Kidney (tissue), 14 donors: ENCODE data around the gene ELAC1. TPM values are rescaled to one million over a fixed set of nuclear protein-coding genes. Genes with fewer than 3 reads are reported as not detected.

ENCODE experiments used
- DNase-seq, 5 donors: peaks; one replicate each; pipeline ENCODE4 v3.0.0-alpha.2; 2013 to 2020
- FAIRE-seq: peaks from 2 replicates; lab custom pipeline; 2012; peaks lifted over from hg19 to GRCh38; lab: Jason Lieb, UNC
- H3K27ac ChIP-seq, 2 donors: one replicate each; pipeline ENCODE4 v1.7.0; 2013; ENCODE audit warnings: low read depth in 2 of 2, low read length in 2 of 2, inconsistent platforms in 1 of 2
- H3K27me3 ChIP-seq: one replicate; pipeline ENCODE4 v1.7.1; 2013; ENCODE audit warnings: low read length, inconsistent platforms; ENCODE audit not compliant: control insufficient read depth, insufficient read depth
- H3K36me3 ChIP-seq, 3 donors: one replicate each; pipeline versions ENCODE4 v1.7.0 to v1.7.1; 2013; ENCODE audit warnings: low read length in 3 of 3, control low read depth in 1 of 3, inconsistent platforms in 1 of 3; ENCODE audit not compliant: insufficient read depth in 3 of 3, control insufficient read depth in 2 of 3
- H3K4me1 ChIP-seq, 3 donors: one replicate each; pipeline versions ENCODE4 v1.7.0 to v1.7.1; 2013; ENCODE audit warnings: low read length in 3 of 3, inconsistent platforms in 1 of 3, low read depth in 1 of 3; ENCODE audit not compliant: control insufficient read depth in 2 of 3, insufficient read depth in 2 of 3
- H3K4me3 ChIP-seq, 3 donors: one replicate each; pipeline versions ENCODE4 v1.7.0 to v1.8.1; 2013; ENCODE audit warnings: low read length in 3 of 3, control low read depth in 1 of 3, inconsistent platforms in 1 of 3
- H3K9ac ChIP-seq, 3 donors: one replicate each; pipeline versions ENCODE4 v1.7.0 to v1.7.1; 2013; ENCODE audit warnings: low read length in 3 of 3, control low read depth in 1 of 3, inconsistent platforms in 1 of 3
- H3K9me3 ChIP-seq, 3 donors: one replicate each; pipeline versions ENCODE4 v1.7.0 to v1.7.1; 2013; ENCODE audit warnings: low read length in 3 of 3, control low read depth in 1 of 3, inconsistent platforms in 1 of 3; ENCODE audit not compliant: control insufficient read depth in 2 of 3, insufficient read depth in 1 of 3
- intact Hi-C: fragments of 100-400 bp; cut with DNase I; formaldehyde crosslinking; loops from one replicate; pipeline ENCODE4 v1.11.1; 2022
- polyA plus RNA-seq: library from polyadenylated mRNA; stranded (reverse); fragments of 350-450 nt; fragmentation: Illumina TruSeq; extraction: RNeasy Lipid Tissue Mini Kit (QIAGEN cat#74804); gene quantifications from one replicate; pipeline ENCODE4 v1.2.3, GENCODE V29; 2014; ENCODE audit warnings: low read depth, low replicate concordance; ENCODE audit not compliant: insufficient read depth
- total RNA-seq: library from RNA; stranded (reverse); fragmentation: NEBNext Ultra II Directional; extraction: Animal tissue kit (Norgen Biotek cat#: 25700); gene quantifications from one replicate; pipeline ENCODE4 v1.2.1, GENCODE V29; 2021
- TF ChIP-seq, protein P1 (sequence below): IDR thresholded peaks from 3 replicates; pipeline ENCODE4 v1.5.1; 2012; ENCODE audit warnings: mild to moderate bottlenecking, moderate library complexity, borderline replicate concordance; ENCODE audit not compliant: insufficient read depth; ENCODE audit errors: extremely low read depth
- donor health status: control.
- donor health status: control.
- donor health status: control.
- donor health status: control.
- donor health status: control.
- donor health status: DM: yes; HTN: yes; CAD: no.
- donor health status: Normal renal cell carcinoma (clear cell type).

Gene ELAC1
- total and polyA plus RNA-seq, 2 donors from 2014 or later = 11.7 to 14.8 TPM

DNA sequence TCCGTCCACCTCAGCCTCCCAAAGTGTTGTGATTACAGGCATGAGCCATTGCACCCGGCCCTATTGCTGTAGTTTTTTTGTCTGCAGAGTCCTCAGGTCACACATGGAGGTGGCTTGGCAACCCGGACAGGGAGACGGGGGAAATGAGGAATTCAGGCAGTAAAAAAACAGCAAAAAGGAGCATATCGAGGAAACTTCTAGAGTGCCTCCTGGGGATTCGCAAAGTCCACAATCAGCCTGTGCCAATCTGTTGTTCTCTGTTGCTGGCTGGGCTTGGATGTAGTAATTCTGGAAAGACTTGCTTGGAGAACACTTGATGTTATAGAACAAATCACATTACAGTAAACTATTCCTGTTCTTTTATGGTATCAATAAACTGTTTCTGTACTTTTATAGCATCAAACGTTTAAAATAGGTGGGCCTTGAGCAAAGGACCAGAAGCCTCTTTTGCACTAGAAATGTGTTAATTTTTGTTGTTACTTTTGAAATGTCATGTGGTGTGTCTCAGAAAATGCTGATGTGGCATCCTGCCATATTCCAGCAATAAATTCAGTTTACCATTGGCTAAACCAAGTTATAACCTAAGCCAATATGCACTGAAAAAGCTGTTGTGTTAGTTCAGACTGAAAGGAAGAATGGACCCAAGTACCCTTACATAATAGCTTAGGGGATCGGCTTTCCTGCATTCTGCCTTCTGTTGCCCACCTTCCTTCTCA lies 14.4 kb downstream of the ELAC1 start:
- intact Hi-C loops = no loop called here
- TF ChIP-seq, protein P1, sequence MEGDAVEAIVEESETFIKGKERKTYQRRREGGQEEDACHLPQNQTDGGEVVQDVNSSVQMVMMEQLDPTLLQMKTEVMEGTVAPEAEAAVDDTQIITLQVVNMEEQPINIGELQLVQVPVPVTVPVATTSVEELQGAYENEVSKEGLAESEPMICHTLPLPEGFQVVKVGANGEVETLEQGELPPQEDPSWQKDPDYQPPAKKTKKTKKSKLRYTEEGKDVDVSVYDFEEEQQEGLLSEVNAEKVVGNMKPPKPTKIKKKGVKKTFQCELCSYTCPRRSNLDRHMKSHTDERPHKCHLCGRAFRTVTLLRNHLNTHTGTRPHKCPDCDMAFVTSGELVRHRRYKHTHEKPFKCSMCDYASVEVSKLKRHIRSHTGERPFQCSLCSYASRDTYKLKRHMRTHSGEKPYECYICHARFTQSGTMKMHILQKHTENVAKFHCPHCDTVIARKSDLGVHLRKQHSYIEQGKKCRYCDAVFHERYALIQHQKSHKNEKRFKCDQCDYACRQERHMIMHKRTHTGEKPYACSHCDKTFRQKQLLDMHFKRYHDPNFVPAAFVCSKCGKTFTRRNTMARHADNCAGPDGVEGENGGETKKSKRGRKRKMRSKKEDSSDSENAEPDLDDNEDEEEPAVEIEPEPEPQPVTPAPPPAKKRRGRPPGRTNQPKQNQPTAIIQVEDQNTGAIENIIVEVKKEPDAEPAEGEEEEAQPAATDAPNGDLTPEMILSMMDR = no peak
- peaks cover 3 to 36% (median 10%) of the 10 kb centered on the region in 3 donors for H3K36me3 ChIP-seq
- no peak for FAIRE-seq
- H3K9ac ChIP-seq = no peak overlapping the region
- no peak overlapping the region for H3K4me3 ChIP-seq
- no peaks in the 10 kb centered on the region for H3K9me3 ChIP-seq
- no peak overlapping the region for H3K27ac ChIP-seq
- DNase-seq = no peak
- H3K4me1 ChIP-seq = peaks cover 0 to 2% (median 0%) of the 10 kb centered on the region in 3 donors
- H3K27me3 ChIP-seq = no peaks in the 10 kb centered on the region

DNA sequence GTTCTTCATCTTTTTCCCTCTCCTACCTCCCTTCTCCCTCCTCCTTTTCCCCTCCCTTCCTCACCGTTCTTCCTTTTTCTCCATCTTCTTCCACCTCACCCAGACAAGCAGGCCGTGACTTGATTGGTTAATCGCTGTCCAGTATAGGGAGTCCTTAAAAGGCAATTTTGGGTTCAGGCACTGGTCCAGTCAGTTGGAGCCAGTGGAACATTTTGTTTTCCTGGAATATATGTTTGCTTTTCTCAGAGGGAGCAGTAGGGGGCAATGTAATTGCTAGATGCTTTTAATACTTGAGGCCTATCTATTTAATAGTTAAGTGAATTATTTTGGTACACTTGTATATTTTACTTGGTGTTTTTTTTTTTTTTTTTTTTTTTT lies 15.0 kb downstream of the ELAC1 start:
- FAIRE-seq (no peak), DNase-seq (no peak)
- no peaks in the 10 kb centered on the region for H3K27me3 ChIP-seq
- no peak overlapping the region for H3K9ac ChIP-seq
- H3K36me3 ChIP-seq = peaks cover 3 to 31% (median 9%) of the 10 kb centered on the region in 3 donors
- H3K4me3 ChIP-seq = no peak overlapping the region
- TF ChIP-seq, protein P1 = no peak
- no peaks in the 10 kb centered on the region for H3K9me3 ChIP-seq
- no peak overlapping the region for H3K27ac ChIP-seq
- intact Hi-C loops = no loop called here
- H3K4me1 ChIP-seq = peaks cover 0 to 2% (median 0%) of the 10 kb centered on the region in 3 donors

GRCh38 chr18:50986360-50987087 lies 18.7 kb downstream of the ELAC1 start:
- DNase-seq (no peak), FAIRE-seq (no peak)
- intact Hi-C loops = no loop called here
- Histone ChIP-seq H3K4me1 (peaks cover 0 to 2% (median 0%) of the 10 kb centered on the region in 3 donors), H3K27ac (no peak overlapping the region), H3K9me3 (no peaks in the 10 kb centered on the region), H3K4me3 (no peak overlapping the region), H3K9ac (no peak overlapping the region), H3K36me3 (peaks cover 0 to 10% (median 3%) of the 10 kb centered on the region in 3 donors), H3K27me3 (no peaks in the 10 kb centered on the region)
- TF ChIP-seq, protein P1 = no peak
